LNCAP (cell line): ENCODE results near the gene ZNF513.

Experiments
- TF ChIP-seq, protein P1 (sequence below): fragments of 450-650 bp; IDR thresholded peaks from 2 replicates; pipeline ENCODE4 v1.5.1; 2017; ENCODE audit warnings: mild to moderate bottlenecking

The ZNF513 gene

DNA sequence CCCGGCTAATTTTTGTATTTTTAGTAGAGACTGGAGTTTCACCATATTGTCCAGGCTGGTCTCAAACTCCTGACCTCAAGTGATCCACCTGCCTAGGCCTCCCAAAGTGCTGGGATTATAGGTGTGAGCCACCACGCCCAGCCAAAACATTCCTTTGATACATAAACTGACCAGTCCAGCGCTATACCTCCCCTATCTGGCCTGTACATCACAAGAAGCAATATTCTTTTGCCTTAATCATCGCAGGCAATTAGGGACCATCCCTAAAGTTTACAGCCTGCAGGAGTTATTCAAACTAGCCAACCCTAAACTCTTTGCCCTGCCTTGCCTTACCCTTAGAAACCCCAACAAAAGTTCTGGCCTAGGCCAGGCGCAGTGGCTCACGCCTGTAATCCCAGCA lies 35.6 kb upstream of the ZNF513 start:
- TF ChIP-seq, protein P1, sequence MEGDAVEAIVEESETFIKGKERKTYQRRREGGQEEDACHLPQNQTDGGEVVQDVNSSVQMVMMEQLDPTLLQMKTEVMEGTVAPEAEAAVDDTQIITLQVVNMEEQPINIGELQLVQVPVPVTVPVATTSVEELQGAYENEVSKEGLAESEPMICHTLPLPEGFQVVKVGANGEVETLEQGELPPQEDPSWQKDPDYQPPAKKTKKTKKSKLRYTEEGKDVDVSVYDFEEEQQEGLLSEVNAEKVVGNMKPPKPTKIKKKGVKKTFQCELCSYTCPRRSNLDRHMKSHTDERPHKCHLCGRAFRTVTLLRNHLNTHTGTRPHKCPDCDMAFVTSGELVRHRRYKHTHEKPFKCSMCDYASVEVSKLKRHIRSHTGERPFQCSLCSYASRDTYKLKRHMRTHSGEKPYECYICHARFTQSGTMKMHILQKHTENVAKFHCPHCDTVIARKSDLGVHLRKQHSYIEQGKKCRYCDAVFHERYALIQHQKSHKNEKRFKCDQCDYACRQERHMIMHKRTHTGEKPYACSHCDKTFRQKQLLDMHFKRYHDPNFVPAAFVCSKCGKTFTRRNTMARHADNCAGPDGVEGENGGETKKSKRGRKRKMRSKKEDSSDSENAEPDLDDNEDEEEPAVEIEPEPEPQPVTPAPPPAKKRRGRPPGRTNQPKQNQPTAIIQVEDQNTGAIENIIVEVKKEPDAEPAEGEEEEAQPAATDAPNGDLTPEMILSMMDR = no peak

DNA sequence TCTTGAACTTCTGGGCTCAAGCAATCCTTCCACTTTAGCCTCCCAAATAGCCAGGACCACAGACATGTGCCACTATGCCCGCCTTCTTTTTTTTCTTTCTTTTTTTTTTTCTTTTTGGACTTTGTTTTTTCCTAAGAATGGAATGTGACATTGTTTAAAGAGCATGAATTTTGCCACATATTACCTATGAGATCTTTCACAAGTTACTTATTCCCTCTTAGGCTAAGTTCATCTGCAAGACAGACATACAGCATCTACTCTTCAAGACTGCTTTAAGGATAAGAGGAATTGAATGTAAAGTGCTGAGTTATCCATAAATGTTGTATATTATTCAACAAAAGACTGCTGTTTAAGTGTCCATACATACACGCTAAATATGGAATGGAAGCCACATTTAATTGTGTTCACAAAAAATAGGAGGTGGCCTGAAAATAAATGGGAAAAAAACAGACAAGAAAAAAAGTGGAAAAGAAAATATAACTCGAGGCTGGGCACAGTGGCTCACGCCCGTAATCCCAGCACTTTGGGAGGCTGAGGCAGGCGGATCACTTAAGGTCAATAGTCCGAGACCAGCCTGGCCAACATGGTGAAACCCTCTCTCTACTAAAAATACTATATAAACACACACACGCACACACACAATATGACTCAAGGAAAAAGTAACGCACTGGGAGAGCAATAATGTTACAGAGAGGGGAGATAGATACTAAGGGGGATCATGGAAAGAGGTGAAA lies 32.1 kb upstream of the ZNF513 start:
- TF ChIP-seq, protein P1 = no peak

GRCh38 chr2:27409321-27410073 lies 29.0 kb upstream of the ZNF513 start, which contains the start of gene PPM1G:
PPM1G (minus strand) TSS chr2:27409591; CDS start chr2:27409422, 169 bp downstream.
- TF ChIP-seq, protein P1 = no peak

GRCh38 chr2:27408601-27409320 lies 28.2 kb upstream of the ZNF513 start:
- TF ChIP-seq, protein P1 = no peak

DNA sequence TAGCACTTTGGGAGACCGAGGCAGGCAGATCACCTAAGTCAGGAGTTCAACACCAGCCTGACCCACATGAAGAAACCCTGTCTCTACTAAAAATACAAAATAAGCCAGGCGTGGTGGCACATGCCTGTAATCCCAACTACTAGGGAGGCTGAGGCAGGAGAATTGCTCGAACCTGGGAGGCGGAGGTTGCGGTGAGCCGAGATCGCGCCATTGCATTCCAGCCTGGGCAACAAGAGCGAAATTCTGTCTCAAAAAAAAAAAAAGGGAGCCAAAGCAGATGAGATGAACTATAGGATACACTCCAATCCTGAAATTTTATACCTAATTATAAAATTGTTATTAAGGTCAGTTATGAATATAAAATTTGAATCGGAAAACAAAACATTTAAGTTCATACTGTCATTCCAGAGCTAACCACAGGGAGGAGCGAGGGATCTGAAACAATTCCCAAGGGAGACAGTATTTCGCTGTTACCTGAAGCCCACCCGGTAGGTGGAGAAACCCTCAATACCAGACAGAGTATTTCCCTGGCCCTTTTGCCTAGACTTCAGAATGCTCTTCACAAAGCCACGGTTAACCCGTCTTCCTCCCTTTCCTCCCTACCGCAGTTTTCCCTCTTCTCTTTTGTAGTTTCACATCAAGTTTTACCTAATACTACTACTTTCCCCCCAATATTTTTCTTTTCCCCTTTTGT lies 27.4 kb upstream of the ZNF513 start:
- TF ChIP-seq, protein P1 = peak; percentile 55

DNA sequence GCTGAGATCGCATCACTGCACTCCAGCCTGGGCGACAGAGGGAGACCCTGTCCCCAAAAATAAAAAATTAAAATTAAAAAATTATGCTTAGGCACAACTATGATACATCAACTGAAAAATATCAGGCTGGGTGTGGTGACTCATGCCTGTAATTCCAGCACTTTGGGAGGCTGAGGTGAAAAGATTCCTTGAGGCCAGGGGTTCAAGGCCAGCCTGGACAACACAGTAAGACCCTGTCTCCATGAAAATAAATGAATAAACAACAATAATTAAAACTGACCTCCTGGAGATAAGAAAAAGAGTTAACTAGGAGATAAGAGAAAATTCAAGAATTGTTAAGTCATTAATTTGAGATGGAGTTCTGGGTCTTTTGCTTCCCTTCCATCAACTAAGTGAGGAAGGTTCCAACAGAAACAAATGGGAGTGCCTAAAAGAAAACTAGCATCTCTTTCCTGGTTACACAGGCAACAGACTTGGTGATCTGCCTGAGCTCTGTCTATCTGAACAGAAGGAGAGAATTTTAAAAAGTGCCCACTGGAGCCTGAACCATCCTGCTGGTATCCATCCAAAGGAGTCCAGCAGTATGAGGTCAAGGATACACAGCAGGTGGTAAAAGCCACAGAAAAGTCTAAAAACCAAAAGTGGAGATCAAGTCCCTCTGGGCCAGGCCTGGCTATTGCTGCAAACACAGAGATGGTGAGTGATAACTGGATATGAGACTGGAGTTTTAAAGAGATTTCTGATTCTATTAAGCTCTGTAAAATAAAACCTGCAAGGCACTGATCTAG lies 20.0 kb upstream of the ZNF513 start:
- TF ChIP-seq, protein P1 = no peak
